ENCODE data around the gene BUD13. TPM values are rescaled to one million over a fixed set of nuclear protein-coding genes. Genes with fewer than 3 reads are reported as not detected.

The BUD13 gene
- total RNA-seq, 3 donors from 2014 or later: 9.9 to 19.8 (median 15.1) TPM

GRCh38 chr11:116796548-116796947 lies 23.8 kb upstream of the BUD13 start:
- Histone ChIP-seq H3K4me3 (no peak overlapping the region), H3K36me3 (no peaks in the 10 kb centered on the region), H3K27me3 (no peaks in the 10 kb centered on the region), H3K27ac (no peak overlapping the region), H3K4me1 (no peaks in the 10 kb centered on the region), H3K9me3 (no peaks in the 10 kb centered on the region)
- DNase-seq (ENCODE audit: low spot score in 2 of 2): no peak
- TF ChIP-seq CTCF (IDR thresholded peaks at IDR 0.05) (no peak), POLR2A (IDR thresholded peaks at IDR 0.05) (no peak), POLR2AphosphoS5 (IDR thresholded peaks at IDR 0.05) (no peak)
- intact Hi-C loops (cut with DNase I; ENCODE audit: low total_unique reads): no loop called here

GRCh38 chr11:116794851-116795250 lies 22.1 kb upstream of the BUD13 start:
- TF ChIP-seq POLR2AphosphoS5 (IDR thresholded peaks at IDR 0.05): no peak
- no peak for TF ChIP-seq POLR2A (IDR thresholded peaks at IDR 0.05)
- no peak for TF ChIP-seq CTCF (IDR thresholded peaks at IDR 0.05)
- H3K27ac ChIP-seq: no peak overlapping the region
- no peaks in the 10 kb centered on the region for H3K9me3 ChIP-seq
- no peak overlapping the region for H3K4me3 ChIP-seq
- no peaks in the 10 kb centered on the region for H3K4me1 ChIP-seq
- intact Hi-C loops (cut with DNase I; ENCODE audit: low total_unique reads): no loop called here
- H3K36me3 ChIP-seq: no peaks in the 10 kb centered on the region
- no peak for DNase-seq (ENCODE audit: low spot score in 2 of 2)
- H3K27me3 ChIP-seq: peaks cover 0 to 4% of the 10 kb centered on the region in 2 donors

DNA sequence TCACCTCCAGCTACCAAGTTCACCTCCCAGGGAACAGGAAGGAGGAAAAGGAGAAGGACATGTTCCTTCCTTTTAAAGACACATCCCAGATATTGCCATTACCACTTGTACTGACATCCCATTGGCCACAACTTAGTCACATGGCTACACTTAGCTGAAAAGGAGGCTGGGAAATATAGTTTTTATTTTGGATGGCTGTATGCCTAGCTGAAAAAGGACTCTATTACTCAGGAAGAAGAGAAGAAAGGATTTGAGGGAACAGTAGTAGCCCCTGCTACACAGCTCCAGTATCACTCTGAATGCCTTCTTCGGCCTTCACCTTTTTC lies 20.9 kb upstream of the BUD13 start:
- no peaks in the 10 kb centered on the region for H3K9me3 ChIP-seq
- intact Hi-C loops (cut with DNase I; ENCODE audit: low total_unique reads): no loop called here

DNA sequence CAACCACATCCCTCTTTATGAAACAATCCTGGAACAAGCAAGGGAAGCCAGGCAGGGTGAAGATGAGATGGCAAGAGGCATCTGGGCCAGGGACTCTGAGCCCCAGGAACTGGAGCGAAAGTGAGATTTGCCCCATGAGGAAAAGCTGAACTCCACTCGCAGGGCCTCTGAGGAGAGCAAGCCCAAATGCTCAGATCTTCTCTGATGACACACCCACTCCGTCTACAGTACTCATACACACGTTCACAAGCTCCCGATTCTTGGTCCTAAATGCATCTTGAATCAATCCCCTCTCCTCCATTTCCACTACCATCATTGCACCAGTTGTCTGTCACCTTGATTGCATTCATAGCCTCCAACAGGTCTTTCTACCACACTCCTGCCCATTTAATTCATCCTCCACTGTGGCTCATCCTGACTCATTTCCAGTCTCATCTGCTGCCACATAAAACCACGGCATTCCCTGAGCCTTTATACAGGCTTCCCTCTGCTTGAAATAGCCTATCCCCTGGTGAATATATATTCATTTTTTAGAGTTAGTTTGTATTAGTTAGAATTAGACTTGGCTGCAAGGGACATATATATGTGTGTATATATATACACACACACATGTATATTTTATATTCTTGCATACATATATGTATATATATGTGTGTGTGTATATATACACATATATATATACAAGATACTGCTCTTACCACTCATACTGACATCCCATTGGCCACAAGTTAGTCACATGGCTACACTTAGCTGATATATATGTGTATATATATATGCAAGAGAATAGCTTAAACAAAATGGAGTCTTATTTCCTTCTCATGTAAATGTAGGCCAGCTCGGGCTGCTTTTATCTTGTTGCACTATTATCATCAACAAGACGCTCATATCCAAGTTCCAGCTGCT lies 20.3 kb upstream of the BUD13 start:
- intact Hi-C loops (cut with DNase I; ENCODE audit: low total_unique reads): no loop called here
- Histone ChIP-seq H3K4me1 (no peaks in the 10 kb centered on the region), H3K9me3 (no peaks in the 10 kb centered on the region), H3K27ac (no peak overlapping the region), H3K4me3 (no peak overlapping the region), H3K36me3 (no peaks in the 10 kb centered on the region), H3K27me3 (peaks cover 0 to 4% of the 10 kb centered on the region in 2 donors)
- no peak for TF ChIP-seq POLR2A (IDR thresholded peaks at IDR 0.05)
- TF ChIP-seq POLR2AphosphoS5 (IDR thresholded peaks at IDR 0.05): no peak
- TF ChIP-seq CTCF (IDR thresholded peaks at IDR 0.05): no peak
- no peak for DNase-seq (ENCODE audit: low spot score in 2 of 2)

More for the DNA sequence above, 20.9 kb upstream of the BUD13 start:
- TF ChIP-seq CTCF (IDR thresholded peaks at IDR 0.05) (no peak), POLR2A (IDR thresholded peaks at IDR 0.05) (no peak), POLR2AphosphoS5 (IDR thresholded peaks at IDR 0.05) (no peak)
- no peaks in the 10 kb centered on the region for H3K4me1 ChIP-seq
- no peak overlapping the region for H3K4me3 ChIP-seq
- H3K36me3 ChIP-seq: no peaks in the 10 kb centered on the region
- peaks cover 0 to 4% of the 10 kb centered on the region in 2 donors for H3K27me3 ChIP-seq
- no peak overlapping the region for H3K27ac ChIP-seq
- no peak for DNase-seq (ENCODE audit: low spot score in 2 of 2)

DNA sequence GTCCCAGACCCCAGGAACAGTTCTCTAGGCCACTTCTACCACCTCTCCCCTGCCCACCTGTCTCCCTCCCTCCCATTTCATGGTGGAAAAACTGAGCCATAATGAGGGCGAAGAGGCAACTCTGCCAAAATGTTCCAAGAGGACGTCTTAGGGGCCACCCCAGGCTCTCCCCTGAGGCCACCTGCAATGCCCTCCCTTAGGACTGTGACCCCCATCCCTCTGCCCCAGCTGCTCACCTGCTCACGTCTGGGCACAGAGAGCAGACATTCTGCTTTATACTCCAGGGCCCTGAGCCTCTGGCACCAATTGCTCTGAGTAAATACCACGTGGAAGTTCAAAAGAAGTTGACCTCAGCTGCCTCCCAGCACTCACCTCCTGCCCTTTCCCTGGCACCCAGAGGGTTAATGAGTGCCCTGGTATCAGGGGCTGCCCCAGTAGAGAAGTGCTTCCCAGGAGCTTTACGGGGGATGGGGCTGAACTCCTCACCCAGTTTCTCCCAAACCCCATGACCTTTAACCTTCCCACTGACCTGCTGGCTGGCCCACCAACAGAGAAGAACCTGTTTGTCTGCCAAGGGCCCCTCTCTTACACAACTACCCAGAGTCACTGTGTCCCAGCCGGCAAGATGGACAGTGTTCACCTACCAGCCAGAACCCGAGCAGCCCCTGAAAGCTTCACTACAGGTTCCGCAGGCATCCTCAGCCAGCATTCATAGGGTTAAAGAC lies 19.5 kb upstream of the BUD13 start:
- H3K4me3 ChIP-seq: no peak overlapping the region
- TF ChIP-seq POLR2A (IDR thresholded peaks at IDR 0.05) (no peak), POLR2AphosphoS5 (IDR thresholded peaks at IDR 0.05) (no peak), CTCF (IDR thresholded peaks at IDR 0.05) (no peak)
- no peaks in the 10 kb centered on the region for H3K9me3 ChIP-seq
- DNase-seq (ENCODE audit: low spot score in 2 of 2): no peak
- H3K36me3 ChIP-seq: no peaks in the 10 kb centered on the region
- no peak overlapping the region for H3K27ac ChIP-seq
- H3K4me1 ChIP-seq: no peaks in the 10 kb centered on the region
- intact Hi-C loops (cut with DNase I; ENCODE audit: low total_unique reads): no loop called here
- peaks cover 0 to 4% of the 10 kb centered on the region in 2 donors for H3K27me3 ChIP-seq

Measured in breast epithelium (tissue), 4 donors.